ENCODE results near the gene SYNJ1. TPM values are rescaled to one million over a fixed set of nuclear protein-coding genes. Genes with fewer than 3 reads are reported as not detected.

SYNJ1 gene
- total and polyA plus RNA-seq, 9 of the 15 experiments (the other 6 are each of a cell fraction or from before 2014, with no cell fraction given) = 2.4 to 10.6 (median 5.6) TPM

DNA sequence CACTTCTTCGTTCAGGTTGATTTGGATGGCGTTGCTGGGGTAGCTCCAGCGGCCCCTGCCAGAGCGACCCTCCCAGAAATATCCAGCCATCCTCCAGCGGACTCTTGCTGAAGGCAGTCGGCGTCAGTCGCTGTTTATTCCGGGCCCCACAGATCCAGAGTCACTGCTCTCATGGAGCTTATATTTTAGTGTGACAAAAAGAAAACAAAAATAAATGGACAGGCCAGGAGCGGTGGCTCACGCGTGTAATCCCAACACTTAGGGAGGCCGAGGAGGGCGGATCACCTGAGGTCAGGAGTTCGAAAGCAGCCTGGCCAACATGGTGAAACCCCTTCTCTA, 114.8 kb downstream of the SYNJ1 start:
- DNase-seq (ENCODE audit: extremely low read depth in 1 of 4, low spot score in 3 of 4) (no peak), FAIRE-seq (no peak), ATAC-seq (peak; percentile 29)
- WGBS (ENCODE audit: insufficient coverage, low coverage, missing lambda C conversion rate) = under 1% methylated on average over 15 of the region's 15 CpGs
- intact Hi-C loops (cut with micrococcal nuclease) (loop anchor here (5.0 kb wide), 2 partner anchors 159 to 221 kb away; partner anchors contain the start of genes PAXBP1 and URB1), in situ Hi-C loops (cut with MboI) (no loop called here)
- H3K36me3 ChIP-seq (ENCODE audit: control insufficient read depth, insufficient read depth, low read length) = peaks cover 26% of the 10 kb centered on the region
- POLR2A ChIA-PET = interaction anchor here (1.0 to 3.2 kb wide), 3 partner anchors 11 to 13 kb away, joined by 3 to 13 read pairs (median 7); no protein-coding TSS in a partner anchor
- CTCF ChIA-PET (ENCODE audit: low intra/inter-chr PET ratio) = no interaction called here
- no peaks in the 10 kb centered on the region for H4K20me1 ChIP-seq (replicated peaks; ENCODE audit: control insufficient read depth, insufficient read depth, low read length)
- H3K79me2 ChIP-seq (ENCODE audit: control insufficient read depth, insufficient read depth, low read length) = peaks cover 32% of the 10 kb centered on the region
- peak overlapping the region; percentile 89 for H3K4me3 ChIP-seq
- H3K9me1 ChIP-seq (ENCODE audit: control insufficient read depth, insufficient read depth, low read length) = peaks cover 4% of the 10 kb centered on the region
- TSS peak; percentile 97 for BruUV-seq (replicated peaks)
- no peaks in the 10 kb centered on the region for H3K9me3 ChIP-seq (replicated peaks; ENCODE audit: control insufficient read depth, insufficient read depth, low read depth, low read length)
- H3K4me2 ChIP-seq (ENCODE audit: insufficient read depth, low read length) = peak overlapping the region; percentile 98
- H3K4me1 ChIP-seq (replicated peaks in 1 of 2; ENCODE audit: control insufficient read depth in 2 of 2, insufficient read depth in 2 of 2, low read length in 2 of 2) = peaks cover 0 to 21% of the 10 kb centered on the region in 2 experiments; a peak in 4 of 5 replicates
- H3K27ac ChIP-seq (ENCODE audit: extremely low read depth, low read depth, low read length) = peak overlapping the region; percentile 96
- peak overlapping the region; percentile 93 to 96 for H3K9ac ChIP-seq (ENCODE audit: insufficient read depth in 1 of 2, low read depth in 2 of 2, low read length in 2 of 2)
- no peaks in the 10 kb centered on the region for H3K27me3 ChIP-seq (ENCODE audit: control insufficient read depth in 2 of 2, insufficient read depth in 2 of 2, low read length in 2 of 2)
- peak overlapping the region; percentile 100 for H2AFZ ChIP-seq (ENCODE audit: low read depth, low read length)
- no peak for TF ChIP-seq PTTG1 (tag; IDR thresholded peaks at IDR 0.05; ENCODE audit: low read depth)
- no peak for TF ChIP-seq SREBF1 (IDR thresholded peaks at IDR 0.05; ENCODE audit: borderline replicate concordance, low read depth, low read length)
- TF ChIP-seq, protein P1, sequence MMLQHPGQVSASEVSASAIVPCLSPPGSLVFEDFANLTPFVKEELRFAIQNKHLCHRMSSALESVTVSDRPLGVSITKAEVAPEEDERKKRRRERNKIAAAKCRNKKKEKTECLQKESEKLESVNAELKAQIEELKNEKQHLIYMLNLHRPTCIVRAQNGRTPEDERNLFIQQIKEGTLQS (IDR thresholded peaks at IDR 0.05) = no peak
- TF ChIP-seq, protein P1 (CRISPR knock-in tag; conservative IDR thresholded peaks at IDR 0.05) = 0 out of 2 replicates have a peak, but pooled peaks have one; percentile 7
- TF ChIP-seq PYGO2 (tag; IDR thresholded peaks at IDR 0.05) = no peak
- TF ChIP-seq NUFIP1 (IDR thresholded peaks at IDR 0.05; ENCODE audit: partially characterized antibody) = no peak
- TF ChIP-seq ZNF445 (CRISPR knock-in tag; IDR thresholded peaks at IDR 0.05; ENCODE audit: low read depth) = no peak
- TF ChIP-seq SMARCA5 (IDR thresholded peaks at IDR 0.05) = no peak
- no peak for TF ChIP-seq ZNF707 (CRISPR knock-in tag; conservative IDR thresholded peaks at IDR 0.05)
- TF ChIP-seq OTX1 (CRISPR knock-in tag; IDR thresholded peaks at IDR 0.05) = no peak
- no peak for TF ChIP-seq PCBP2 (IDR thresholded peaks at IDR 0.05; ENCODE audit: low read depth, low read length, poor library complexity, severe bottlenecking)
- TF ChIP-seq GTF2A2 (tag; IDR thresholded peaks at IDR 0.05) = 0 out of 2 replicates have a peak, but pooled peaks have one; percentile 6
- TF ChIP-seq, protein P2, sequence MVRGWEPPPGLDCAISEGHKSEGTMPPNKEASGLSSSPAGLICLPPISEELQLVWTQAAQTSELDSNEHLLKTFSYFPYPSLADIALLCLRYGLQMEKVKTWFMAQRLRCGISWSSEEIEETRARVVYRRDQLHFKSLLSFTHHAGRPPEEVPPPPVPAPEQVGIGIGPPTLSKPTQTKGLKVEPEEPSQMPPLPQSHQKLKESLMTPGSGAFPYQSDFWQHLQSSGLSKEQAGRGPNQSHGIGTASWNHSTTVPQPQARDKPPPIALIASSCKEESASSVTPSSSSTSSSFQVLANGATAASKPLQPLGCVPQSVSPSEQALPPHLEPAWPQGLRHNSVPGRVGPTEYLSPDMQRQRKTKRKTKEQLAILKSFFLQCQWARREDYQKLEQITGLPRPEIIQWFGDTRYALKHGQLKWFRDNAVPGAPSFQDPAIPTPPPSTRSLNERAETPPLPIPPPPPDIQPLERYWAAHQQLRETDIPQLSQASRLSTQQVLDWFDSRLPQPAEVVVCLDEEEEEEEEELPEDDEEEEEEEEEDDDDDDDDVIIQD (CRISPR knock-in tag; IDR thresholded peaks at IDR 0.05) = no peak
- TF ChIP-seq POLR2AphosphoS5 (IDR thresholded peaks at IDR 0.05; ENCODE audit: control insufficient read depth, insufficient read depth, low read depth, low read length) = no peak
- TF ChIP-seq, protein P3, sequence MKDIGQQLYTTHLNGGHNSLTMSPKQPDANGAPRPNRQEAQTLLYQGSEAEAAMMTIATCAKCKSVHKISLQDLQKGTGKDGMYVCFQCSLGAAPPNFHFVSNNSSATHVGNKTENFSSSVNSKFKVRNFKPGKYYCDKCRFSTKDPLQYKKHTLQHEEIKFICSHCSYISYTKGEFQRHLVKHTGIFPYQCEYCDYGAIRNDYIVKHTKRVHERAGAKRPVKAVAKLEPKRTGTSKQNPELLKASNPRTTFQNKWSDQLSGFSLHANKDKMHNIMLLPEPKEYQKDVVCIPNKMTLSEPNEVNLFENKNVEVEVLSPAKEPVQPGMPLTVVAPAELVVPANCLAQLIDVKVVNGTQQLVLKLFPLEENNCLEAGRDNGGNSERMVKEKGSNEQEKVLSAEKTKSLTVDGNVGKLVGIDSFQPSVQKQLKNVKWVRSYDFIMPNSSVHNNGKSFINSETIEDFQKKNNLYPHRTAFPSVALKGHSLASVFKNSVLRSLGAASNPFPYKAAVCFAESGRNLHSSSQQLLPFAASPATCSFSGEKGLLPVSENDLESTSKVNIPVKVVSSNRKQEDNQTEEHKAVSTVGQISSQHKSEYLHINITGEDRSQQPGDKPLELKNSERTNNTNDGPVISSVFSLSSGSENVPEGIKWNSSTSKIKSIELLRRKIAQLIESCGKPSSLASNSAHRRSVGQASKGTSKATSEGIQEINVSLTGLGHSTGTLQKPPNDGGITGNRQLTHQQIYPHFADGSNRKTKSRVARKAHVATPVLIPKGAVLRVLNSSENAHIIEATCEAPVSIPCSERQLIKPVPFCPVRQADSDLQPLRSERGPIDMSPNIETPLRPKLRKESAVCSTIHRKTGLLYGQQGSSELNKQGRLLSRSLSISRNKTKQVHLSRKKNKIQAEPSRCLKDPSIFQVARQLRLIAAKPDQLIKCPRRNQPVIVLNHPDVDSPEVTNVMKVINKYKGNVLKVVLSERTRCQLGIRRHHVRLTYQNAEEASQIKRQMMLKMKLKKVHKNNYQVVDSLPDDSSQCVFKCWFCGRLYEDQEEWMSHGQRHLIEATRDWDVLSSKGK (CRISPR knock-in tag; IDR thresholded peaks at IDR 0.05) = no peak
- TF ChIP-seq NFRKB (IDR thresholded peaks at IDR 0.05; ENCODE audit: low read depth) = 0 out of 2 replicates have a peak, but pooled peaks have one; percentile 33
- TF ChIP-seq C11orf30 (IDR thresholded peaks at IDR 0.05; ENCODE audit: low read depth) = no peak
- TF ChIP-seq ZNF165 (CRISPR knock-in tag; IDR thresholded peaks at IDR 0.05; ENCODE audit: borderline replicate concordance) = no peak
- TF ChIP-seq HNRNPH1 (optimal IDR thresholded peaks at IDR 0.05; ENCODE audit: low read depth, low read length) = no peak

Measured in K562 (cell line).